G401.6 (cell line): ENCODE measurements around the gene CPNE6.
"Not testable (repeated sequence)": the region's sequence is repeated elsewhere in the genome, so short reads cannot be mapped to it uniquely, and the experiment has no call there.

Source experiments
- FAIRE-seq: peaks from 2 replicates; lab custom pipeline; 2012; peaks lifted over from hg19 to GRCh38; lab: Jason Lieb, UNC

The CPNE6 gene

DNA sequence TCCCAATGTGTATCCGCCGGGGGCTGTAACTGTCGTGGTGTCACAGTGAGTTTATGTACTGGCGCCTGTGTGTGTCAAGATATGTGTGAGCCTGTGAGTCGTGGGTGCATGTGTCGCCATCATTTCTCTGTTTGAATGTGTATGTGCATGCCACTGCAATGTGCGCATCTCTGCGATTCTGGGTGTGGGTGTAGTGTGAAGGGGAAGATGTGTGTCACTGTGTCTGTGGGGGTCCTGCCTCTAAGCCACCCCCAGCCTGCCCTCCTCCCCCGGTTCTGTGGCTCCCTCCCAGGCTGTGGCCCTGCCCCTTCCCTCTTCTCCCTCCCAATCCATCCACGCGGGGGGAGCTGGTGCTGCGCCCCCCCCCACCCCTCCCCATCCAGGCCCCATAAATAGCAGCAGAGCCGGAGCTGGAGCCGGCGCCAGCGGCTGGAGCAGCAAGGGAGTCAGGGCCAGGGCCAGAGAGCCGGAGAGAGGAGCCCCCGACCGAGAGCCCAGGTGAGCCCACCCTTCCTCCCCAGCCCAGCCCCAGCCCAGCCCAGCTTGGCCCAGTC, at the start of gene CPNE6:
TSS of gene CPNE6 (plus strand) at position 419 of the 554 bp plus-strand sequence. CDS start 1,375 bp downstream, outside the sequence.
- no peak for FAIRE-seq

DNA sequence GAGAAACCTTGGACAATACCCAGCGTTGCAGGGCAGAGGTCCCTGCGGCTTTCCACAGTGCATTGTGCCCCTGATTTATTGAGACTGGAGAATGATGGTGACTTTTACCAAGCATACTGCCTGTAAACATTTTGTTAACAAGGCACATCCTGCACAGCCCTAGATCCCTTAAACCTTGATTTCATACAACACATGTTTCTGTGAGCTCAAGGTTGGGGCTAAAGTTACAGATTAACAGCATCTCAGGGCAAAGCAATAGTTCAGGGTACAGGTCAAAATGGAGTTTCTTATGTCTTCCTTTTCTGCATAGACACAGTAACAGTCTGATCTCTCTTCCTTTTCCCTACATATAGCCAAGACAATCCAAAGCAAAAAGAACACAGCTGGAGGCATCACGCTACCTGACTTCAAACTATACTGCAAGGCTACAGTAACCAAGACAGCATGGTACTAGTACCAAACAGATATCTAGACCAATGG, 46.4 kb upstream of the CPNE6 start:
- not testable (repeated sequence) for FAIRE-seq

GRCh38 chr14:24029687-24030086, 41.7 kb upstream of the CPNE6 start:
- not testable (repeated sequence) for FAIRE-seq

DNA sequence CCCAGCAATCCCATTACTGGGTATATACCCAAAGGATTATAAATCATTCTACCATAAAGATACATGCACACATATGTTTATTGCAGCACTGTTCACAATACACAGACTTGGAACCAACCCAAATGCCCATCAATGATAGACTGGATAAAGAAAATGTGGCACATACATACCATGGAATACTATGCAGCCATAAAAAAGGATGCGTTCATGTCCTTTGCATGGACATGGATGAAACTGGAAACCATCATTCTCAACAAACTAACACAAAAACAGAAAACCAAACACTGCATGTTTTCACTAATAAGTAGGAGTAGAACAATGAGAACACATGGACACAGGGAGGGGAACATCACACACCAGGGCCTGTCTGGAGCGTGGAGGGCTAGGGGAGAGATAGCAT, 40.0 kb upstream of the CPNE6 start:
- not testable (repeated sequence) for FAIRE-seq

- no peak for FAIRE-seq
Observed at GRCh38 chr14:24032727-24033418, 38.5 kb upstream of the CPNE6 start.

- FAIRE-seq: not testable (repeated sequence)
Observed at GRCh38 chr14:24035769-24036168, 35.6 kb upstream of the CPNE6 start.

- FAIRE-seq: no peak
Observed at GRCh38 chr14:24036169-24036962, 35.0 kb upstream of the CPNE6 start.

DNA sequence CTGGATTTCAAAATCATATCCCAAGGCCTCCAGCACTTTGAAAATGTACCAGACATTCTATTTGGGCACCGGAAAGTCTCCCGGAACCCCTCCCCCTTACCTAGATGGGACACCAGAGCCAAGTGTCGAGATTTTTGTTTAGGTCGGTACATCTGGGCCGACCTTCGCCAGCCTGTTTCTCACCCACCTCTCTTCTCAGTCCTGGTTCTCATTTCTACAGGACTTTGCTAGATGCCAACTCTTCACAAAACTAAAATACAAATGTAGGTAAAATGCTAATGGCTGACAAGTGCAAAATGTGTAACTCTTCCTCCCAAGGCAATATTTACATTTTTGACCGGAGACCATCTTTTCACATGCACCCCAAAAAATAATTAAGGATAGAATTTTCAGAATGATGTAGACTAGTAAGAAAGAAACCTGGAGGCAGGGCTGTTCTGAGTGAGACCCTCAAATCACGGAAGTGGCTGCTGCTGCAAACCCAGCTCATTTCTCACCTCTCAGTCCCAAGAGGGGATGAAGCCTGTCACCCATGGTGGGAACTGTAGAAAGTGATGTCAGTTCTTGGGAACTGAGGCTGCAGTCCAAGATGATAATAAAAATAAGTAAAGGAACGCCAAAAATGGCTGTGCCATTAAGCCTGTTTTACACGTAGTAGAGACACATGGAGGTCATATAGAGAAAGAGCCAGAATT, 34.3 kb upstream of the CPNE6 start:
- FAIRE-seq: not testable (repeated sequence)

DNA sequence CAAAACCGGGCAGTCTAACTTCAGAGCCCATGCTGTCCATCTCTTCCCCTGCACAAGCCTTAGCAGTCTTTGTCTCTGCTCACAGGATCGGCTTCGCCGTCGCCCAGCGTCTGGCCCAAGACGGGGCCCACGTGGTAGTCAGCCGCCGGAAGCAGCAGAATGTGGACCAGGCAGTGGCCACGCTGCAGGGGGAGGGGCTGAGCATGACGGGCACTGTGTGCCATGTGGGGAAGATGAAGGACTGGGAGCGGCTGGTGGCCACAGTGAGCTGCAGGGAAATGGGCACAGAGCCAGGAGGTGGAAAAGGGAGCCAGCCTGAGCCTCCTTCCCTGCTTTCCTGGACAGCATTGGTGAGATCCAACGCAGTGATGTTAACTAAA, 33.7 kb upstream of the CPNE6 start:
- FAIRE-seq: no peak

DNA sequence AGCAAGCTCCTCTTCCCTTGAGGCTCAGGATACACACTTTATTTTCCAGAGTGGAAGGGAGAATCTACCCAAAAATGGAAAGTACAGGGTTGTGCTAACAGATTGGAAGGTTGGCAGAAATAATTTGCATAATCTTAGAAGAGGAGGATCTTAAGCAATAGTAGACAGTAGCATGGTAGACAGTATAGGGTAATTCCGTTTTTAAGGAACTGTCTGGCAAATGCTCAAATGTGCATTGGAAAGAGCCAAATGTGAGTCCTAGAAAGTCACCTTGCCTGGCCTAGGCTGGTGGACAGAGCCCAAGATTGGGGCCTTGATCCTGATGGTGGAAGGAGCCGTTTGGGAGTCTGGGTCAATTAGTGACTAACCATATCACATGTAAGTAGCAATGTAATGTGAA, 32.7 kb upstream of the CPNE6 start:
- FAIRE-seq: no peak

DNA sequence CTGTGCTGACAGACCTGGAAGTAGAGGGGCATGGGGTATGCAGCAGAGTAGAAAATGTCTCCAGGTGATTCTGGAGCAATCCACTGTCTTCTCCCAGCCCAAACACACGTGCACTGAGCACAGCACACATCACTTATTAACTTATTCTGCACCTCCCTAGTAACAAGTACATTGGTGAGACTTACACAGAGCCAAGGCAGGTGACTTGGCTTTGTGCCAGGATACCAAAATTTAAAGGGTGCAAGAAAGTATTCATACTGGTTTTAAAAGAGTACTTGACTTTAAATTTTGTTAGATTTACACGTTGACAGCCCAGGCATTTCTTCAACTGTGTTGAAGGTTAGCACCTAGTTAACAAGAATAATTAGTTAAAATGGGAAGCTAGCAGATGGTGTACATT, 30.7 kb upstream of the CPNE6 start:
- FAIRE-seq: no peak

GRCh38 chr14:24042746-24043145, 28.6 kb upstream of the CPNE6 start:
- no peak for FAIRE-seq

DNA sequence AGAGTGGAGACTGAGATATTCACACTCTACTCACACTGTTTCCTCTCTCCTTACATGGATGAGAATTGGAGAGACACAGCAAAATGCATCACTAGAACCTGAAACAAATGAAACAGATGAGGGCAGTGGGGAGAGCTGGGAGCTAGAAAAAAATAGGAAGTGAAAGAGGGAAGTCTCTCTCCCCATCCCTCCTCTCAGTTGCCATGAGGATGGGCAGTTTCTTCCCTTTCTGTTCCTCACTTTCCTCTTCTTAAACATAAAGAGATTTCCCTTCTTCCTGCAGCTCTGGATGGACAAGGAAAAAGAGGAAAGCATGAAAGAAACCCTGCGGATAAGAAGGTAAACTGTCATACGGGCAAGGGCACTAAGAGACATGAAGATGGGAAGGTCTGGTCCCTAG, 22.4 kb upstream of the CPNE6 start:
- FAIRE-seq: not testable (repeated sequence)

- FAIRE-seq: not testable (repeated sequence)
Observed at GRCh38 chr14:24050753-24051152, 20.6 kb upstream of the CPNE6 start.

GRCh38 chr14:24051176-24051788, 20.1 kb upstream of the CPNE6 start:
- no peak for FAIRE-seq

DNA sequence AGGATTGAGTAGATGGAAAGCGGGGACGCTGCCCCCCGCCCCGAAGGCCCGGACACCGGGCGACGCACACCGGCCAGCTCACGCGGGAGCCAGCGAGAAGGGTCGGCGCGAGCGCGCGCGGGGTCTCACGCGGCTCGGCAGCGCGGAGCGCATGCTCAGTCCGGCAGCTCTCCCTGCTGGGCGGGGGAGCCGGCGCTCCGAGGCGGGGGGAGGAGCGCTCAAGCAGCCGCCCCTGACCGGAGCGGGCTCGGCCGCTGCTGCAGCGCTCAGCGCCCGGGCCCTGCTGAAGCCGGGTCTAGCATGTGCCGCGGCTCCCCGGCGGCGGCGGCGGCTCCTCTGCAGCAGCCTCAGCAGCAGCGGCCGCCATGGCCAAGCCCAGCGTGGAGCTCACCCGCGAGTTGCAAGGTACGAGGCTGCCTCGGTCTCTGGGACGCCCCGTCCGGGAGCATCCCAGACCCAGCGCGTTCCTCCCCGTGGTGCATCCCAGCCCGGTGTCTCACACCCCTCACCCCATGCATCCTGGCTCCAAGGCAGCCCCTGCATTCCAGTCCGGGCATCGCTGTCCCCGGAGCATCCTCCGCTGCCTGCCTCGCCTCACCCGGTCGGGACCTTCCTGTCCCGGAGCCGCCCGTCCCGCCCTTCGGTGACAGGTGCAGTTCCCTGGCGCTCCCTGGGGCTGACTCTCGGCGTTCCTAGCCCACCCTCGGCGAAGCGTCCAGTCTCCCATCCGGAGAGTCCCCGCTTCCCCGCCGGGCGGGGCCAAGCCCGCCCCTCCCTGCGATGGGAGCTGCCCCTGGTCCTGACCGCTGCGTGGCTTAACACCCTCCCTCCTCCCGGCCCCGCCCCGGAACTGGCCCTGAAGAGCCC, 19.3 kb upstream of the CPNE6 start, which contains the start of gene CARMIL3:
TSS of gene CARMIL3 (plus strand) at position 221 of the 867 bp plus-strand sequence. CDS start at position 366, 145 bp downstream.
- no peak for FAIRE-seq

GRCh38 chr14:24052656-24053547, 18.5 kb upstream of the CPNE6 start:
- FAIRE-seq: no peak

DNA sequence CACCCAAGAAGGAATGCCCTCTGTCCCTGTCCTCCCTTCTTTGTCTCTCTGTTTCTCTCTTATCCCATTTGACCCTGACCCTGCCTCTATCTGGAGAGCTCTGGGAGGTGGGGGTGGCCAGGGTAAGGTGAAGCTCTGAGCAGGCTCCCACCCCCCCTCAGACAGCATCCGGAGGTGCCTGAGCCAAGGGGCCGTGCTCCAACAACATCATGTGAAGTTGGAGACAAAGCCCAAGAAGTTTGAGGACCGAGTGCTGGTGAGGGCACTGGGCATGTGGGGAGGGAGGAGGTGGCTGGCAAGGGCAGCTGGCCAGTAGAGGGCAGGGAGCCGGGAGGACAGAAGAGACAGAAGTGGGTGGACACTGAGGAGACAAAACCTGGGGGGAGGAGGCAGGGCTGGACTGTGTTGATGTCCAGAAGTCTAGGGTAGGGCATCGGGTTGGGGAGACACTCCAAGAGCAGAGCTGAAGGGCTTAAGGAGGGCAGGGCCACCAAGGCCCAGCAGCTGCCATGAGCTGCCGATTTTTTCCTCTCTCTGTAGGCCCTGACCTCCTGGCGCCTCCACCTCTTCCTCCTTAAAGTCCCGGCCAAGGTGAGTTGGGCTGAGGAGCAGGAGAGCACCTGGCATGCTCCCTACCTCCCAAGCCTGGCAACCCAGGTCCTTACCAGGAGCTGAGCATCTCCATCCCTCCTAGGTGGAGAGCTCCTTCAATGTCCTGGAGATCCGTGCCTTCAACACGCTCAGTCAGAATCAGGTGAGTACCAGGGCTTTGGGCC, 17.6 kb upstream of the CPNE6 start:
- no peak for FAIRE-seq

DNA sequence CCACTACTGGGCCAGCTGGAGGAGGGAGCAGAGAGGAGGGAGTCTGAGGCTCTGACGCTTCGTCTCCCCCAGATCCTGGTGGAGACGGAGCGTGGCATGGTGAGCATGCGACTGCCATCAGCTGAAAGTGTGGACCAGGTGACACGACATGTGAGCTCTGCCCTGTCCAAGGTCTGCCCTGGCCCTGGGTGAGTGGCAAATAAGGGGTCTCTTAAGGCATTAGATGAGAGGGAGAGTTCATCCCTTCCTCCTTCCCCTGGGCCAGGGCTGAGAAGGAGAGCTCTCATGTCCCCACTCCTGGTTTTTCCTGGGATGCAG, 17.1 kb upstream of the CPNE6 start:
- FAIRE-seq: no peak
